Keratinocyte (primary cell): ENCODE data around the gene CTDSP2.

ENCODE experiments used
- EZH2 ChIP-seq: IDR thresholded peaks from one replicate; pipeline ENCODE4 v1.6.1; 2012; ENCODE audit warnings: inconsistent platforms, mild to moderate bottlenecking, low read length, moderate library complexity
- TF ChIP-seq, protein P1 (sequence below), 3 experiments: IDR thresholded peaks in 1 of 3; conservative IDR thresholded peaks in 1 of 3; optimal IDR thresholded peaks in 1 of 3; 2 replicates in 2 of 3; 3 replicates in 1 of 3; pipeline versions ENCODE3 to v1.5.1; 2011; ENCODE audit warnings: low read length in 3 of 3, mild to moderate bottlenecking in 3 of 3, moderate library complexity in 2 of 3, control low read depth in 1 of 3, inconsistent platforms in 1 of 3; ENCODE audit not compliant: insufficient read depth in 2 of 3; ENCODE audit errors: extremely low read depth in 1 of 3

DNA sequence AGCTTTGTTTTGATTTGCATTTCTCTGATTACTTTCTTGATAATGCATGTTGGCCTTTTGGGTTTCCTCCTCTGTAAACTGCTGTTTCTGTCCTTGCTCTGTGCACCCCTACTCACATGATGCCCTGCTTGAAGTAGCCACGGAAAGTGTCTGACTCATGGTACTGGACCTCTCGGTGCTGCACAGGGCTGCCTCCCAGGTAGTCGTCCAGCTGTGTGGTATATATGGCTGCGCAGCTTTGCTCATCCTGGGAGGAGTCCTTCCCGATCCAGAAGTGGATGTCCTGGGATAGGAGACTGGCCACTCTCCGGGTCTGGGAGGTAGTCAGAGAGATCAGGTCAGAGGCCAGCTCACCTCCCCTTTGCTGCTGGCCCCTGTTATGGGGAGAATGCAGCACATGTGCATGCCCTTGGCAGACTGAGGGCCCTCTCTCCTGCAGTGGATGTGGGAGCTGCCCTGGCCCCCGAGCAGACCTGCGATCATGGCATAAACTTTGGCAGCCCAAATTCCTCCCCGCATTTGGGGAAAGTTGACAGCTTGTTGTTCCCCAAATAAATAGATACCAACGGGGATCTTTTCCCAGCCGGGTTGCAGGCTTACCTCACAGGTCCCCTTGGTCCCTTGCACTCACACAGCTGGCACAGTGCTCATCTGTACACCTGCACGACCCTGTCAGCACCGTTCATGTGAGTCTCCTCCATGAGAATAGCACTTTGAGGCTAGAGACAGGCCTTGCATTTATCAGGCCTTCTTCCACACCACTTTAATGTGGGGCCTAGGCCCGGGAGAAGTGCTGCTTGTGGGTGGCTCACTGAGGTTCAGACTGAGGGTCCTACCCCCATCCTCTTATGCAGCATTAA is 33.2 kb downstream of the CTDSP2 start:
- TF ChIP-seq, protein P1, sequence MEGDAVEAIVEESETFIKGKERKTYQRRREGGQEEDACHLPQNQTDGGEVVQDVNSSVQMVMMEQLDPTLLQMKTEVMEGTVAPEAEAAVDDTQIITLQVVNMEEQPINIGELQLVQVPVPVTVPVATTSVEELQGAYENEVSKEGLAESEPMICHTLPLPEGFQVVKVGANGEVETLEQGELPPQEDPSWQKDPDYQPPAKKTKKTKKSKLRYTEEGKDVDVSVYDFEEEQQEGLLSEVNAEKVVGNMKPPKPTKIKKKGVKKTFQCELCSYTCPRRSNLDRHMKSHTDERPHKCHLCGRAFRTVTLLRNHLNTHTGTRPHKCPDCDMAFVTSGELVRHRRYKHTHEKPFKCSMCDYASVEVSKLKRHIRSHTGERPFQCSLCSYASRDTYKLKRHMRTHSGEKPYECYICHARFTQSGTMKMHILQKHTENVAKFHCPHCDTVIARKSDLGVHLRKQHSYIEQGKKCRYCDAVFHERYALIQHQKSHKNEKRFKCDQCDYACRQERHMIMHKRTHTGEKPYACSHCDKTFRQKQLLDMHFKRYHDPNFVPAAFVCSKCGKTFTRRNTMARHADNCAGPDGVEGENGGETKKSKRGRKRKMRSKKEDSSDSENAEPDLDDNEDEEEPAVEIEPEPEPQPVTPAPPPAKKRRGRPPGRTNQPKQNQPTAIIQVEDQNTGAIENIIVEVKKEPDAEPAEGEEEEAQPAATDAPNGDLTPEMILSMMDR (optimal IDR thresholded peaks at IDR 0.05 in 1 of 3, IDR thresholded peaks at IDR 0.05 in 1 of 3, conservative IDR thresholded peaks at IDR 0.05 in 1 of 3; ENCODE audit: extremely low read depth in 1 of 3, insufficient read depth in 2 of 3, low read length in 3 of 3): no peak
- TF ChIP-seq EZH2: no peak
